Spleen (tissue), 11 donors: ENCODE data around the gene XPO6. TPM values are rescaled to one million over a fixed set of nuclear protein-coding genes. Genes with fewer than 3 reads are reported as not detected.

Source experiments
- DNase-seq: peaks from one replicate; pipeline ENCODE4 v3.0.0-alpha.2; 2020
- H3K27ac ChIP-seq, 8 donors: fragments of 200-600 bp; sonication (generic) in 7 of 8; 1 replicate in 4 of 8; 2 replicates in 4 of 8; pipeline versions ENCODE4 v1.5.0 to v1.8.0; 2016 to 2021; ENCODE audit warnings: inconsistent platforms in 4 of 8, mild to moderate bottlenecking in 4 of 8, moderate library complexity in 1 of 8
- H3K27me3 ChIP-seq, 7 donors: fragments of 200-600 bp; sonication (generic) in 6 of 7; replicated peaks in 1 of 7; 1 replicate in 4 of 7; 2 replicates in 3 of 7; pipeline versions ENCODE4 v1.5.0 to v1.8.0; 2016 to 2021; ENCODE audit warnings: inconsistent platforms in 3 of 7, mild to moderate bottlenecking in 1 of 7
- H3K36me3 ChIP-seq, 6 donors: fragments of 200-600 bp; sonication (generic) in 5 of 6; 1 replicate in 4 of 6; 2 replicates in 2 of 6; pipeline versions ENCODE4 v1.5.0 to v1.8.0; 2016 to 2021; ENCODE audit warnings: inconsistent platforms in 2 of 6
- H3K4me1 ChIP-seq, 6 donors: fragments of 200-600 bp; sonication (generic) in 5 of 6; 1 replicate in 3 of 6; 2 replicates in 3 of 6; pipeline versions ENCODE4 v1.5.0 to v1.8.0; 2016 to 2021; ENCODE audit warnings: inconsistent platforms in 3 of 6
- H3K4me3 ChIP-seq, 8 donors: fragments of 200-600 bp; sonication (generic) in 7 of 8; 1 replicate in 4 of 8; 2 replicates in 4 of 8; pipeline versions ENCODE4 v1.5.0 to v1.8.0; 2016 to 2021; ENCODE audit warnings: inconsistent platforms in 4 of 8, mild to moderate bottlenecking in 4 of 8, moderate library complexity in 2 of 8
- H3K9me3 ChIP-seq, 8 donors: fragments of 200-600 bp; sonication (generic) in 7 of 8; 1 replicate in 4 of 8; 2 replicates in 4 of 8; pipeline versions ENCODE4 v1.5.0 to v1.8.0; 2016 to 2021; ENCODE audit warnings: inconsistent platforms in 4 of 8
- POLR2A ChIP-seq, 3 donors: fragments of 450-650 bp; IDR thresholded peaks; one replicate each; pipeline ENCODE4 v1.5.1; 2017; ENCODE audit warnings: antibody characterized with exemption in 3 of 3, mild to moderate bottlenecking in 1 of 3
- POLR2AphosphoS5 ChIP-seq, 3 donors: sonication (generic); formaldehyde crosslinking; IDR thresholded peaks; one replicate each; pipeline ENCODE4 v1.5.1; 2017; ENCODE audit warnings: antibody characterized with exemption in 3 of 3
- WGBS, 5 donors: extraction: QIAGEN DNeasy Blood & Tissue Kit in 3 of 5; methylation state at CpG; one replicate each; pipeline versions ENCODE4 v1.1.5 to v1.1.7; 2013 to 2018; 5-methylcytosine and 5-hydroxymethylcytosine counted together
- intact Hi-C: fragments of 100-400 bp; cut with DNase I; formaldehyde crosslinking; loops from one replicate; pipeline ENCODE4 v1.15.0; 2023; ENCODE audit warnings: low total_unique reads
- polyA plus RNA-seq, 3 donors: library from polyadenylated mRNA; stranded (reverse); fragments of 200-250 nt; gene quantifications; one replicate each; pipeline ENCODE4 v1.2.1, GENCODE V29; 2013
- total RNA-seq, 7 donors: library from RNA; depleted of rRNA in 3 of 7; stranded (reverse); fragments of >200 nt in 3 of 7; fragmentation: NEBNext Ultra II Directional in 4 of 7; extraction: Animal tissue kit (Norgen Biotek cat#: 25700) in 4 of 7; gene quantifications; one replicate each; pipeline versions ENCODE4 v1.1.0 to v1.2.1, GENCODE V29; 2016 to 2021
- TF ChIP-seq, protein P1 (sequence below), 11 experiments: fragments of 200-600 bp in 7 of 11; fragments of 450-650 bp in 4 of 11; sonication (generic) in 4 of 11; IDR thresholded peaks in 8 of 11; conservative IDR thresholded peaks in 3 of 11; 1 replicate in 7 of 11; 2 replicates in 4 of 11; pipeline versions ENCODE4 v1.4.0 to v1.8.0; 2016 to 2021; ENCODE audit warnings: antibody characterized with exemption in 11 of 11, inconsistent platforms in 4 of 11, mild to moderate bottlenecking in 1 of 11
- donor health status: healthy with polysubstance abuse.
- donor health status: DM: no; HTN: no; CAD: no; lungs with moderate emphysema.
- donor health status: DM: no; HTN: no; CAD: no.
- donor health status: Bipolar disorder and iron deficiency.
- donor health status: healthy.
- donor health status: DM: no; HTN: no; CAD: no.
- donor health status: DM: yes; HTN: yes; CAD: no.

The XPO6 gene
- total and polyA plus RNA-seq, 10 donors, result 96.9 to 517 (median 302) TPM

DNA sequence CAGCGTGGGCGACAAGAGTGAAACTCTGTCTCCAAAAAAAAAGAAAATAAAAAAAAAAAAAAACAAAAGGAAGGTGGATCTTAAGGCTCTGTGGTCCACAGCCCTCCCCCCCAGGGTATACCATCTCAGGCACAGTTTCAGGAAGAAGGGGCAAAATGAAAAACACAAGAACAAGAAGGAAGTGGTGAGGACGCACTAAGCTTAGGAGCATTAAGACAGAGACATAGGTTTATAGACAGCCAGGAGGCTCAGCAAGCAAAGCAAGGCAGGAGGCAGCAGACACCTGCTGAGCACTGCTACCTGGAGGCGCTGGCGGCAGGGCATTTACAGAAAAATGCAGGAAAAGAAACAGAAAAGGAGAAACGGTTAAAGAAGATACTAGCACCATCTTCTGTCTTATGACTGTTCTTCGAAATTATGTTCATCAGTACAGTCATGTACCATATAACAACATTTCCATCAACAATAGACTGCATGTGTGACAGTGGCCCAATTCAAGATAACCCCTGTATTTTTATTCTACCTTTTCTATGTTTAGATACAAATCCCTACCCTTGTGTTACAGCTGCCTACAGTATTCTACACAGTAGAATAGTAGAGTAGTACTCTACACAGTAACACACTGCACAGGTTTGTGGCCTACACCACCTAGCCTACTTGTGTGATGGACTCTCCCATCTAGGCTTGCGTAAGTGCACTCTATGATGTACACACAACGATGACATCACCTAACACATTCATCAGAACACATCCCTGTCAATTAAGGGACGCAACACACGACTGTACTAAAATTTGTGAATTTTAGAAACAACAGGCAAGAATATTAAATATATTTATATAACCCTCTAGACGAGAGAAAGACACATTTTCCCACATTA, 62.5 kb downstream of the XPO6 start:
- Histone ChIP-seq H3K4me1 (peaks cover 0 to 78% (median 26%) of the 10 kb centered on the region in 6 donors), H3K36me3 (peaks cover 2 to 100% (median 77%) of the 10 kb centered on the region in 6 donors), H3K9me3 (no peaks in the 10 kb centered on the region), H3K27ac (peak overlapping the region in 7 of 8 donors; percentile 52 to 98 (median 85)), H3K4me3 (peak overlapping the region in 1 of 8 donors; percentile 36), H3K27me3 (no peaks in the 10 kb centered on the region)
- 73 to 90% (median 81%) methylated on average over 12 of the region's 12 CpGs for WGBS, 5 donors
- intact Hi-C loops, result no loop called here
- TF ChIP-seq, protein P1, sequence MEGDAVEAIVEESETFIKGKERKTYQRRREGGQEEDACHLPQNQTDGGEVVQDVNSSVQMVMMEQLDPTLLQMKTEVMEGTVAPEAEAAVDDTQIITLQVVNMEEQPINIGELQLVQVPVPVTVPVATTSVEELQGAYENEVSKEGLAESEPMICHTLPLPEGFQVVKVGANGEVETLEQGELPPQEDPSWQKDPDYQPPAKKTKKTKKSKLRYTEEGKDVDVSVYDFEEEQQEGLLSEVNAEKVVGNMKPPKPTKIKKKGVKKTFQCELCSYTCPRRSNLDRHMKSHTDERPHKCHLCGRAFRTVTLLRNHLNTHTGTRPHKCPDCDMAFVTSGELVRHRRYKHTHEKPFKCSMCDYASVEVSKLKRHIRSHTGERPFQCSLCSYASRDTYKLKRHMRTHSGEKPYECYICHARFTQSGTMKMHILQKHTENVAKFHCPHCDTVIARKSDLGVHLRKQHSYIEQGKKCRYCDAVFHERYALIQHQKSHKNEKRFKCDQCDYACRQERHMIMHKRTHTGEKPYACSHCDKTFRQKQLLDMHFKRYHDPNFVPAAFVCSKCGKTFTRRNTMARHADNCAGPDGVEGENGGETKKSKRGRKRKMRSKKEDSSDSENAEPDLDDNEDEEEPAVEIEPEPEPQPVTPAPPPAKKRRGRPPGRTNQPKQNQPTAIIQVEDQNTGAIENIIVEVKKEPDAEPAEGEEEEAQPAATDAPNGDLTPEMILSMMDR (IDR thresholded peaks at IDR 0.05 in 8 of 11, conservative IDR thresholded peaks at IDR 0.05 in 3 of 11), result peak in 1 of 11 experiments; percentile 20
- TF ChIP-seq POLR2A (IDR thresholded peaks at IDR 0.05) (no peak), POLR2AphosphoS5 (IDR thresholded peaks at IDR 0.05) (peak in 2 of 3 donors; percentile 41 to 45)
- DNase-seq, result no peak

GRCh38 chr16:28146536-28146935, 65.2 kb downstream of the XPO6 start:
- H3K36me3 ChIP-seq, result peaks cover 2 to 95% (median 57%) of the 10 kb centered on the region in 6 donors
- TF ChIP-seq POLR2AphosphoS5 (IDR thresholded peaks at IDR 0.05) (no peak), POLR2A (IDR thresholded peaks at IDR 0.05) (no peak)
- TF ChIP-seq, protein P1 (IDR thresholded peaks at IDR 0.05 in 8 of 11, conservative IDR thresholded peaks at IDR 0.05 in 3 of 11), result no peak
- H3K27me3 ChIP-seq, result no peaks in the 10 kb centered on the region
- peak overlapping the region in 1 of 8 donors; percentile 64 for H3K4me3 ChIP-seq
- H3K27ac ChIP-seq, result peak overlapping the region in 7 of 8 donors; percentile 90 to 98 (median 97)
- peaks cover 14 to 98% (median 52%) of the 10 kb centered on the region in 6 donors for H3K4me1 ChIP-seq
- intact Hi-C loops, result no loop called here
- no peaks in the 10 kb centered on the region for H3K9me3 ChIP-seq
- DNase-seq, result no peak
- 82 to 86% (median 85%) methylated on average over 3 of the region's 3 CpGs for WGBS, 5 donors

DNA sequence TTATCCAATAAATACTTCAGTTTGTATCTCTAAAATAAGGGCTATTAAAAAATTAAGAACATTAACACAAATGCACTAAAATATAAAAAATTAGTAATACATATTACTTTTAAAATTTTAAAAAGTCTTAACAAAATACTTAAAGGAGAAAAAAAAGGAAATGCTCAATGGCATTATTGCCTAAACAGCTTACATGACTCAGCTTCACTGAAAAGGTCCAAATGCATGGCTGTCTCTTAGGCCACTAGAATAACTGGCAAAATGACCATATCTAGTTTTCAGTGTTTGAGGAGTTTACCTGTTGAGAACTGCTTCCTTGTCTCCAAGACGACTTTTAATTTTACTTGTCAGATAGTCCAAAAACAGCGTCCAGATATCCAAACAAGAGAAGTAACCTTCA, 66.0 kb downstream of the XPO6 start:
- Histone ChIP-seq H3K4me1 (peaks cover 16 to 100% (median 58%) of the 10 kb centered on the region in 6 donors), H3K36me3 (peaks cover 0 to 95% (median 50%) of the 10 kb centered on the region in 6 donors), H3K9me3 (no peaks in the 10 kb centered on the region), H3K4me3 (peak overlapping the region in 1 of 8 donors; percentile 64), H3K27ac (peak overlapping the region; percentile 8 to 98 (median 96)), H3K27me3 (no peaks in the 10 kb centered on the region)
- TF ChIP-seq POLR2AphosphoS5 (IDR thresholded peaks at IDR 0.05) (no peak), POLR2A (IDR thresholded peaks at IDR 0.05) (no peak)
- TF ChIP-seq, protein P1 (IDR thresholded peaks at IDR 0.05 in 8 of 11, conservative IDR thresholded peaks at IDR 0.05 in 3 of 11), result no peak
- intact Hi-C loops, result no loop called here
- WGBS, 5 donors, result 89 to 97% (median 91%) methylated on average over 2 of the region's 2 CpGs
- DNase-seq, result no peak
